Calu3 (cell line): ENCODE results near the gene ARMC3. TPM values are rescaled to one million over a fixed set of nuclear protein-coding genes. Genes with fewer than 3 reads are reported as not detected.

Source experiments
- BruUV-seq: library from RNA; stranded (reverse); fragments of 400-500 nt; replicated peaks from 2 replicates; lab custom pipeline; 2021; lab: Mats Ljungman, UMichigan
- CTCF ChIA-PET: fragments of 300-600 bp; sonication (Branson Sonifier 250); formaldehyde crosslinking; loops from one replicate; lab custom pipeline; 2022; ENCODE audit warnings: antibody characterized with exemption; lab: Charles Lee
- DNase-seq: peaks from one replicate; pipeline ENCODE4 v3.0.0; 2022
- H3K27ac Mint-ChIP-seq: one replicate; pipeline ENCODE4 v1.8.0; 2022; ENCODE audit warnings: mixed read lengths; ENCODE audit not compliant: unreplicated experiment
- H3K27me3 Mint-ChIP-seq: one replicate; pipeline ENCODE4 v1.8.0; 2022; ENCODE audit warnings: mixed read lengths; ENCODE audit not compliant: unreplicated experiment
- H3K36me3 Mint-ChIP-seq: one replicate; pipeline ENCODE4 v1.8.0; 2022; ENCODE audit warnings: mild to moderate bottlenecking, moderate library complexity, mixed read lengths; ENCODE audit not compliant: insufficient read depth, unreplicated experiment
- H3K4me1 Mint-ChIP-seq: one replicate; pipeline ENCODE4 v1.8.0; 2022; ENCODE audit warnings: mild to moderate bottlenecking, low read depth, mixed read lengths; ENCODE audit not compliant: unreplicated experiment
- H3K4me3 Mint-ChIP-seq: one replicate; pipeline ENCODE4 v1.8.0; 2022; ENCODE audit warnings: mild to moderate bottlenecking, low read depth, moderate library complexity, mixed read lengths; ENCODE audit not compliant: unreplicated experiment
- H3K9me3 Mint-ChIP-seq: one replicate; pipeline ENCODE4 v1.8.0; 2022; ENCODE audit warnings: low read depth, mixed read lengths; ENCODE audit not compliant: unreplicated experiment
- CTCF ChIP-seq: fragments of 200-600 bp; IDR thresholded peaks from one replicate; pipeline ENCODE4 v1.8.0; 2022; ENCODE audit warnings: antibody characterized with exemption; ENCODE audit not compliant: unreplicated experiment
- intact Hi-C: fragments of 100-400 bp; cut with micrococcal nuclease; formaldehyde crosslinking; loops from one replicate; pipeline ENCODE4 v1.10.0; 2022; ENCODE audit not compliant: unreplicated experiment
- total RNA-seq: library from RNA; stranded (reverse); gene quantifications from 2 replicates; pipeline ENCODE4 v1.2.3, GENCODE V29; 2022

The ARMC3 gene
- total RNA-seq, 1 experiment from 2014 or later = 0.97 TPM

GRCh38 chr10:22988581-22989360 is 60.9 kb downstream of the ARMC3 start:
- peak; percentile 76 for DNase-seq
- CTCF ChIA-PET = interaction anchor here (0.6 to 1.0 kb wide), 6 partner anchors 166 to 985 kb away, joined by 3 to 5 read pairs (median 3); partner anchors contain the start of gene DNAJC1
- Mint-ChIP-seq H3K9me3 (no peaks in the 10 kb centered on the region), H3K4me1 (no peaks in the 10 kb centered on the region), H3K27me3 (peaks cover 22% of the 10 kb centered on the region), H3K36me3 (no peaks in the 10 kb centered on the region), H3K4me3 (no peak overlapping the region), H3K27ac (no peak overlapping the region)
- TF ChIP-seq CTCF = peak; percentile 77
- BruUV-seq = no TSS peak
- intact Hi-C loops = loop anchor here (2.0 to 10.0 kb wide), 9 partner anchors 80 to 1491 kb away; partner anchors contain the start of gene PIP4K2A

GRCh38 chr10:22990443-22990842 is 62.6 kb downstream of the ARMC3 start:
- intact Hi-C loops = no loop called here

GRCh38 chr10:22992075-22992474 is 64.2 kb downstream of the ARMC3 start:
- intact Hi-C loops = no loop called here
- no peak overlapping the region for H3K27ac Mint-ChIP-seq
- BruUV-seq = no TSS peak

More at GRCh38 chr10:22990443-22990842, 62.6 kb downstream of the ARMC3 start:
- CTCF ChIA-PET = no interaction called here
- peaks cover 22% of the 10 kb centered on the region for H3K27me3 Mint-ChIP-seq
- no peak for DNase-seq
- H3K9me3 Mint-ChIP-seq = no peaks in the 10 kb centered on the region
- no peaks in the 10 kb centered on the region for H3K36me3 Mint-ChIP-seq
- no peak overlapping the region for H3K27ac Mint-ChIP-seq
- BruUV-seq = no TSS peak
- no peak overlapping the region for H3K4me3 Mint-ChIP-seq
- no peak for TF ChIP-seq CTCF
- H3K4me1 Mint-ChIP-seq = no peaks in the 10 kb centered on the region

GRCh38 chr10:22992621-22993020 is 64.8 kb downstream of the ARMC3 start:
- no TSS peak for BruUV-seq
- H3K27ac Mint-ChIP-seq = no peak overlapping the region
- no peak for TF ChIP-seq CTCF
- peaks cover 22% of the 10 kb centered on the region for H3K27me3 Mint-ChIP-seq
- H3K4me3 Mint-ChIP-seq = no peak overlapping the region
- CTCF ChIA-PET = no interaction called here
- no peaks in the 10 kb centered on the region for H3K36me3 Mint-ChIP-seq
- no peak for DNase-seq
- no peaks in the 10 kb centered on the region for H3K4me1 Mint-ChIP-seq
- intact Hi-C loops = no loop called here
- H3K9me3 Mint-ChIP-seq = no peaks in the 10 kb centered on the region

More at GRCh38 chr10:22992075-22992474, 64.2 kb downstream of the ARMC3 start:
- CTCF ChIA-PET = no interaction called here
- H3K27me3 Mint-ChIP-seq = peaks cover 22% of the 10 kb centered on the region
- no peak for TF ChIP-seq CTCF
- no peaks in the 10 kb centered on the region for H3K9me3 Mint-ChIP-seq
- no peaks in the 10 kb centered on the region for H3K36me3 Mint-ChIP-seq
- no peaks in the 10 kb centered on the region for H3K4me1 Mint-ChIP-seq
- no peak overlapping the region for H3K4me3 Mint-ChIP-seq
- DNase-seq = no peak
